GM04504 (cell line): Measurements from ENCODE around the gene HLA-DQB1.
"Not testable (repeated sequence)": the region's sequence is repeated elsewhere in the genome, so short reads cannot be mapped to it uniquely, and the experiment has no call there.

Experiments
- DNase-seq: peaks from one replicate; pipeline ENCODE4 v3.0.0-alpha.2; 2012; ENCODE audit warnings: low read depth

Gene HLA-DQB1

GRCh38 chr6:32662099-32662498, 4.4 kb downstream of the HLA-DQB1 start:
- no peak for DNase-seq

- no peak for DNase-seq
These were observed 6.4 kb downstream of the HLA-DQB1 start for GRCh38 chr6:32659856-32660595.

GRCh38 chr6:32658268-32658897, 8.1 kb downstream of the HLA-DQB1 start:
- no peak for DNase-seq

GRCh38 chr6:32657819-32658218, 8.6 kb downstream of the HLA-DQB1 start:
- not testable (repeated sequence) for DNase-seq

GRCh38 chr6:32657329-32657728, 9.1 kb downstream of the HLA-DQB1 start:
- not testable (repeated sequence) for DNase-seq

- DNase-seq = no peak
These were observed 11.2 kb downstream of the HLA-DQB1 start for GRCh38 chr6:32655203-32655710.

- DNase-seq = no peak
These were observed 21.3 kb downstream of the HLA-DQB1 start for GRCh38 chr6:32645047-32645703.

- DNase-seq = no peak
These were observed 22.6 kb downstream of the HLA-DQB1 start for GRCh38 chr6:32643904-32644303.

- DNase-seq = no peak
These were observed 23.7 kb downstream of the HLA-DQB1 start for GRCh38 chr6:32642720-32643106.

GRCh38 chr6:32641785-32642719, 24.4 kb downstream of the HLA-DQB1 start:
- DNase-seq = not testable (repeated sequence)

- DNase-seq = no peak
These were observed 25.3 kb downstream of the HLA-DQB1 start for GRCh38 chr6:32641122-32641521.

GRCh38 chr6:32639440-32640394, 26.7 kb downstream of the HLA-DQB1 start:
- no peak for DNase-seq

- DNase-seq = no peak
These were observed 27.8 kb downstream of the HLA-DQB1 start for GRCh38 chr6:32638532-32639219.

GRCh38 chr6:32637883-32638282, 28.6 kb downstream of the HLA-DQB1 start:
- no peak for DNase-seq

GRCh38 chr6:32637219-32637880, 29.1 kb downstream of the HLA-DQB1 start, which contains the start of gene HLA-DQA1:
Gene HLA-DQA1, plus strand, starts transcription at chr6:32637406. Its CDS starts 53 bp downstream, at chr6:32637459.
- no peak for DNase-seq

GRCh38 chr6:32635526-32636123, 30.8 kb downstream of the HLA-DQB1 start:
- no peak for DNase-seq

GRCh38 chr6:32629793-32630192, 36.7 kb downstream of the HLA-DQB1 start:
- DNase-seq = not testable (repeated sequence)

GRCh38 chr6:32627831-32628230, 38.6 kb downstream of the HLA-DQB1 start:
- no peak for DNase-seq

GRCh38 chr6:32627249-32627648, 39.2 kb downstream of the HLA-DQB1 start:
- DNase-seq = no peak
